ENCODE data around the gene KAT14. TPM values are rescaled to one million over a fixed set of nuclear protein-coding genes. Genes with fewer than 3 reads are reported as not detected.
A peak's percentile ranks its signal among the peaks of the same experiment; 100 is the strongest.
"Not testable (repeated sequence)": the region's sequence is repeated elsewhere in the genome, so short reads cannot be mapped to it uniquely, and the experiment has no call there.

Gene KAT14
- total RNA-seq, 1 experiment from 2014 or later = 19.2 TPM

DNA sequence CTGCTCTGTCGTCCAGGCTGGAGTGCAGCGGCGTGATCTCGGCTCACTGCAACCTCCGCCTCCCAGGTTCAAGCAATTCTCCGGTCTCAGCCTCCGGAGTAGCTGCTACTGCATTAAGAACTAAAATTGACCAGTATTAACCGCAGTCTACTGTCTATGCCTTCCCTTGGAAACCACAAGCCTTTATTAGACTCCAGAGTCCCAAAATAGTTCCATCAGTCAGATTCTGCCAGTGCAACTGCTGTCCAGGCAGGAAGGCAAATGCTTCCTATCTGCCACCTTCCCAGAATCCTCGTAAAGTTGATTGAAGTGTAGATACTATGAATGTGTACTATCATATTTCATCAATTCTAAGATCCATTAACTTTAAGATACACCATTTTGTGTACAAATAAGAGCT is 16.7 kb downstream of the KAT14 start:
- DNase-seq (ENCODE audit: low read depth) = no peak

DNA sequence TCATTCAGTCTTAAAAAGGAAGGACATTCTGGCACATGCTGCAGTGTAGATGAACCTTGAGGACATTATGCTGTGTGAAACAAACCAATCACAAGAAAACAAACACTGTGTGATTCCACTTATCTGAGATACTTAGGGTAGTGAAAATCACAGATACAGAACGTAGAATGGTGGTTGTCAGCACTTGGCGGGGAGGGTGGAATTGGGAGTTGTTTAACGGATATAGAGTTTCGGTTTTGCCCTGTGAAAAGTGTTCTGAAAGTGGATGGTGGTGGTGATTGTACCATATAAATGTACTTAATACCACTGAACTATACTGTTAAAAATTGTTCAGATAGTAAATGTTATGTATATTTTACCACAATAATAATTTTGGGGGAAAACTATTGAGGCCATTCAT is 18.4 kb downstream of the KAT14 start:
- DNase-seq (ENCODE audit: low read depth) = no peak

DNA sequence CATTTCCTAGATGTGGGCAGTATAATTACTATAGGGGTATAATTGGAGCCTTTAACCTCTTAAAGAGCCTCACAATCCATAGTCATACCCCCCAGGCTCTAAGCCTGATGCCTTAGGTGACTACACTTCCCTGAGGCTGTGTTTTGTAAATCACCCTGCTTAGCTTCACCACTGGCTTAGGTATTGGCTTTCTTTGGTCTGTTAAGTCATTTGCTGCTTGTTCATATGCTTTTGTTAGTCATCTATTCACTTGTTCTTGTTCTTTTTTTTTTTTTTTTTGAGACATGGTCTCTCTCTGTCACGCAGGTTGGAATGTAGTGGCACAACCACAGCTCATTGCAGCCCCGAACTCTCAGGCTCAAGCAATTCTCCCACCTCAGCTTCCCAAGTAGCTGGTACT is 26.7 kb downstream of the KAT14 start:
- DNase-seq (ENCODE audit: low read depth) = peak; percentile 12

DNA sequence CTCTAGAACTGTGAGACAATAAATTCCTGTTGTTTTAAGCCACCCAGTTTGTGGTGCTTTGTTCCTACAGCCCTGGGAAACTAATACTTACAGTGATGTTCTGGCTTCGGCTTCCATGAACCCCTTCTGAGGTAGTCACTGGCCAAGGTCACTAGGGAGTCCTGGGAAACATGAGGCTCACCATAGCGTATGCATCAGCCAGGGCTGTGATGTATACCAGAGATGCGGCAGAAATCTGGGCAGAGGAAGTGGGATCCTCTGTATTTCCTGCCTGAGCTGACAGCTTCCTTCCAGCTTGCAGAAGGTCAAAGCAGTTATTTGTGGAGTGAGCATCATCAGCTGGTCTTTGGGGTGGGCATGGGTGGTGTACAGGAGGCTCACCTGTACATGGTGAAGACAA is 27.9 kb downstream of the KAT14 start:
- no peak for DNase-seq (ENCODE audit: low read depth)

GRCh38 chr20:18166241-18166881 is 28.7 kb downstream of the KAT14 start:
- DNase-seq (ENCODE audit: low read depth) = no peak

- no peak for DNase-seq (ENCODE audit: low read depth)
Measured at GRCh38 chr20:18166950-18167349, 29.3 kb downstream of the KAT14 start.

- DNase-seq (ENCODE audit: low read depth) = no peak
Measured at GRCh38 chr20:18172379-18172778, 34.7 kb downstream of the KAT14 start.

GRCh38 chr20:18174906-18175683 is 37.4 kb downstream of the KAT14 start:
- DNase-seq (ENCODE audit: low read depth) = no peak

DNA sequence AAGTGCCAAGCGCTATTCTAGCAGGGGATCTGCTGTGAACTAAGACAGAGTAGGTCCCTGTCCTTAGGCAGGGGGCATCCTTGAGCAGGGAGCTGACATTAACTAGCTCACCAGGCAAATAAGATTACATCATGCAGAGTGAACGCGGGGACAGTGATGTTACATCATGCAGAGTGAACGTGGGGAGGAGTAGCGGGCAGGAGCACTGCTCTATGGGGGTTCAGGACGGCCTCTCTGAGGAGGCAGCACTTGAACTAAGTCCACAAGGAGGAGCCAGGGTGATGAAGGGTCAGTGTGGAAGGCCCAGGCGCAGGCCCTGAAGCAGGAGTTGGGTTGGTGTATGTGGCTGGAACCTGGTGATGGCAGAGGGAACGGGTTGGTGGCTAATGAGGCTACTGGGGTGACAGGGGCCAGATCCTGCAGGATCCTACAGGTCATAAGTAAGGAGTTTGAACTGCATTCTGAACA is 38.7 kb downstream of the KAT14 start:
- DNase-seq (ENCODE audit: low read depth) = no peak

GRCh38 chr20:18180366-18180765 is 42.7 kb downstream of the KAT14 start:
- not testable (repeated sequence) for DNase-seq (ENCODE audit: low read depth)

DNA sequence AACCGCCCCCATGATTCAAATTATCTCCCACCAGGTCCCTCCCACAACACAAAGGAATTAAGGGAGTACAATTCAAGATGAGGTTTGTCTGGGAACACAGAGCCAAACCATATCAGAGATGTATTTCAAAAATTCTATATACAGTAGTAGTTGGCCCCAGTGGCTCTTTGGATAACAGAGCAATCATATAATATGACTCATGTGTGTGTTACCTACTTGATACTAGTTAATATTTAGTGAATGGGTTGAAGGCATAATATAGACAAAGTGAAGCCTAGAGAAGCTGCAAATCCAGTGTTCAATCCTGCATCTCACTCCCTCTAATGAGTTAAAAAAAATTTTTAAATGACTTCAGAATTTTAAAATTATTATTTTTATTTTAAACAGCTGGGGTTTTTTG is 43.2 kb downstream of the KAT14 start:
- no peak for DNase-seq (ENCODE audit: low read depth)

- peak; percentile 6 for DNase-seq (ENCODE audit: low read depth)
Measured at GRCh38 chr20:18187020-18187419, 49.4 kb downstream of the KAT14 start.

DNA sequence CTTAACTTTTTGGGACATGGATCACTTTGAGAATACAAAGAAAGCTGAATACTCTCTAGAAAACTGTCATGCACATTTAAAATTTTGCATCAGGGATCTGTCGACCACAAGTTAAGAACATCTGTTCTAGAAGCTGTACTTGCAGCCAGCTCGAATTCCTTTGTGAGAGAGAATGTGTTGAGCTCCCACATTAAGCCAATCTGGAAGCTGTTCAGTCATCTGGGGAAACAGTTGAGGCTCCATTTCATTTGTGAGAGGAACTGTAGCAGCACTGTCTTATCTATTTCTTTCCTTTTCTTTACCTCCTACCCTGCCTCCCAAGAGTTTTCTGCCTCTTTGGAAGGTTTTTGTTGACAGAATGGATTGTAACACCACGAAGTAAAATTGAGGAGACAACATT is 50.8 kb downstream of the KAT14 start:
- DNase-seq (ENCODE audit: low read depth) = peak; percentile 26

DNA sequence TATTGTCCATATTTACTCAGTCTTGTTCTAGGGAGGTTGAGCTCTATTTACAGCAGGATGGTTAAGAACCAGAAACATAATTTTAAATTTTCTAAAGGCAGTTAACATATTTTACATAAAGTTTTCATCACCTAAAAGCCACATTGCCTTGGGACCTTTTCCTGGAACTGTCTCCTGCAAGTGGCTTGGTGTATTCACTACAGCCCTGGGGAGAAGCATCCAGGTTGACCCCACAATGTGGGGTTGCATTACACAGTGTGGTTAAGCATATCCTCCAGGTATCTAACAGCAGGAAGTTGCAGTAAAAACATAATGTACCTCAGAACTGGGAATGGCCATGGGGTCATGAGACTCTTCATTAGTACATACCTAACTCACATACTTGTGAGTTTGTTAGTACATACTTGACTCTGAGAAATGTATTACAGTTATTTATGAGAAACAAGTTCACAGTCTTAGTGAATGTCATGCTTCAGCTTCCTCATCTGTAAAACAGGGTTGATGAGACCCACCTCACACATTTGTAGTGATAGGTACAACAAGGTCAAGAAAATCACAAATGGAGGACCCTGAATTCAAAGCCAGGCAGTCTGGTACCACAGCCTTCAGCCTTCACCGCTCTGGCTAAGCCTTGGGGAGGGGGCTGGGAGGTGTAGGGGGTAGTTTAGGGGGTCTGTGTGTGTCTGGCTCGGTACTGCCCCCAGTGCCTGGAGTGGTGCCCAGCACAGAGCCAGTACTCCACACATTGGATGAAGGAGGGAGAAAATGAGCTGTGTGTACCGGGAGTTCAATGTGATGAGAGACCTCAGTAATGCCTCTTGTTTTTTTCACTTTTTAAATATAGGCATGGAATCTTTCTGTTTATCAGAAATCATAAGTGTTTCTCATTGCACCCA is 52.9 kb downstream of the KAT14 start:
- no peak for DNase-seq (ENCODE audit: low read depth)

DNA sequence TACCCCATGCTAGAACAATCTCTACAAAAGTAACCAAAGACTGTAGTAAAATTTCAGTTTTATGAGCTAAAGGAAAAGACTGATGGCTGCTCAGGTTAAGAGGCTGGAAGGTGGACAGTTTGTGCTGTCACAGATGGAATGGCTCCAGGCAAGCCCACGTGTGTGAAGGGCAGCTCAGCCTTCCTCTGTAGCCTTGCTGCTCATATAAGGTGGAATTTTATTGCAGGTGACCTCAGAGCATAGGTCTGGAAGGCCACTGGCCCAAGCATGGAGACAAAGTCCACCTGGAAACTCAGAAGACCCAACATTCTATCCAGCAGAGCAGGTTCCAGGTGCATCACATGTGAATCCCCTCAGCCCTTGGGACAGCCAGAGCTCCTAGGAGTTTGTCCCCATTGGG is 53.6 kb downstream of the KAT14 start:
- DNase-seq (ENCODE audit: low read depth) = no peak

GRCh38 chr20:18194461-18194860 is 56.8 kb downstream of the KAT14 start:
- DNase-seq (ENCODE audit: low read depth) = not testable (repeated sequence)

DNA sequence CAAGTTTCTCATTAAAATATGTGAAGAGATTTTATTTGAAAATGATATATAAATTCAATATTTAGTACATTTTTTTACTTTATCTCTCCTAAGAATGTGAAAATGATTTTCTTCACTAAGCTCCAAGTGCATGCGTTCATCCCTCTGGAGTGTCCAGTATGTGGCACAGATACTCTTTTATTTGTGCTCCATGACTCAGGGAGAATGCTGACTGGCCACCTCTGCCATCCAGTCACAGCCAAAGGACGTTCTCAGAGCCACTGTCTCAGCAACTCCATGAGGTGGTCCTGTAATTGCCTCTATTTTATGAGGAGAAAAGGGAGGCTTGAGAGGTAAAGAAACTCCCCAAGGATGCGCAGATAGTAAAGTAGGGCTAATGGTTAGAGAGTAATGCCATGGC is 58.3 kb downstream of the KAT14 start:
- no peak for DNase-seq (ENCODE audit: low read depth)

DNA sequence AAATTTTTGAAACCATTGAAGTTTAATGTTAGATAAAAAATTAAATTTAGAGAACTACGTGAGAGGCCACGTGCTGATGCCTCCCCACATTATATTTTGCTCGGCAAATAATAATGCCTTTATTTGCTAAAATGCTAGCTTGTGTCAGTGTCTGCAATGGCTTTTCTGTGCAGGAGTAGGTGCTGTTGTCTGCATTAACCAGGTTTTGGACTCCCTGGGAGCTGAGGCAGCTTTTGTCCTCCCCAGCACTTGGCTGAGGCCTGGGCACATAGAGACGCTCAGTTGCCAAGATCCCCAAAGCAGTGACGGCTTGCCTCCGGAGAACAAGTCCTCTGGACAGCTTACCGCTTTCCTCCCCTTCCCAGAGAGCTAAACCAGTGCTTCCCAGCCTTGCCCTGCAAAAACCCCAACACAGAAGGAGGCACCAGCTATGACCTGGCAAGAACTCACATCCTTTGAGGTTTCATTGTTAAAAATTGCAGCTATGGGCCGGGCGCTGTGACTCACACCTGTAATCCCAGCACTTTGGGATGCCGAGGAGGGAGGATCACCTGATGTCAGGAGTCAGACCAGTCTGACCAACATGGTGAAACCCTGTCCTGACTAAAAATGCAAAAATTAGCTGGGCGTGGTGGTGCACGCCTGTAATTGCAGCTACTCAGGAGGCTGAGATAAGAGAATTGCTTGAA is 59.9 kb downstream of the KAT14 start:
- DNase-seq (ENCODE audit: low read depth) = no peak

DNA sequence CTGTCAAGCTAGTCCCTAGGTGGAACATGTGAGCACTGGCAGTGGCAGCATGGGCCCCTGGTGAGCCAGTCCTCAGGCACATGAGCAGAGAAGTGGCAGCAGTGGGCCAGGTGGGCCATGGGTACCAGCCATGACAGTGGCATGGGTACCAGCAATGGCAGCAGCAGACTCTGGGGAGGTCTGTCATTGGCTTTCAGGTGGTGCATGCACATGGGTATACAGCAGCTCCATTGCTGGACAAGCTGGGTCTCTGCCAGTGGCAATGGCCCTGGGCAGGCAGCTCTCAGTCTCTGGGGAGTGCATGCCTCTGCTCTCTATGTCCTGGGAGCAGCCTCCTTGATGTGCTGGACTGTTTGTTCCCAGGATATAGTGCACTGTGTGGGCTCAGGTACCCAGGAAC is 65.3 kb downstream of the KAT14 start:
- DNase-seq (ENCODE audit: low read depth) = no peak

- DNase-seq (ENCODE audit: low read depth) = not testable (repeated sequence)
Measured at GRCh38 chr20:18203700-18204099, 66.0 kb downstream of the KAT14 start.

GRCh38 chr20:18213002-18213401 is 75.3 kb downstream of the KAT14 start:
- no peak for DNase-seq (ENCODE audit: low read depth)

- DNase-seq (ENCODE audit: low read depth) = no peak
Measured at GRCh38 chr20:18215566-18215965, 77.9 kb downstream of the KAT14 start.

All from LHCN-M2 (cell line).